ENCODE measurements around the gene HYPK. TPM values are rescaled to one million over a fixed set of nuclear protein-coding genes. Genes with fewer than 3 reads are reported as not detected.
"Not testable (repeated sequence)": the region's sequence is repeated elsewhere in the genome, so short reads cannot be mapped to it uniquely, and the experiment has no call there.

HYPK gene
- total RNA-seq, 1 donor from 2014 or later = 44.9 TPM

GRCh38 chr15:43808435-43808950 is 8.1 kb downstream of the HYPK start:
- Histone ChIP-seq H3K27ac (no peak overlapping the region), H3K36me3 (peaks cover 0 to 92% of the 10 kb centered on the region in 2 donors), H3K4me3 (no peak overlapping the region), H3K4me1 (no peaks in the 10 kb centered on the region), H3K27me3 (no peaks in the 10 kb centered on the region), H3K9me3 (no peaks in the 10 kb centered on the region)
- intact Hi-C loops (cut with DNase I) = no loop called here
- TF ChIP-seq, protein P1, sequence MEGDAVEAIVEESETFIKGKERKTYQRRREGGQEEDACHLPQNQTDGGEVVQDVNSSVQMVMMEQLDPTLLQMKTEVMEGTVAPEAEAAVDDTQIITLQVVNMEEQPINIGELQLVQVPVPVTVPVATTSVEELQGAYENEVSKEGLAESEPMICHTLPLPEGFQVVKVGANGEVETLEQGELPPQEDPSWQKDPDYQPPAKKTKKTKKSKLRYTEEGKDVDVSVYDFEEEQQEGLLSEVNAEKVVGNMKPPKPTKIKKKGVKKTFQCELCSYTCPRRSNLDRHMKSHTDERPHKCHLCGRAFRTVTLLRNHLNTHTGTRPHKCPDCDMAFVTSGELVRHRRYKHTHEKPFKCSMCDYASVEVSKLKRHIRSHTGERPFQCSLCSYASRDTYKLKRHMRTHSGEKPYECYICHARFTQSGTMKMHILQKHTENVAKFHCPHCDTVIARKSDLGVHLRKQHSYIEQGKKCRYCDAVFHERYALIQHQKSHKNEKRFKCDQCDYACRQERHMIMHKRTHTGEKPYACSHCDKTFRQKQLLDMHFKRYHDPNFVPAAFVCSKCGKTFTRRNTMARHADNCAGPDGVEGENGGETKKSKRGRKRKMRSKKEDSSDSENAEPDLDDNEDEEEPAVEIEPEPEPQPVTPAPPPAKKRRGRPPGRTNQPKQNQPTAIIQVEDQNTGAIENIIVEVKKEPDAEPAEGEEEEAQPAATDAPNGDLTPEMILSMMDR (IDR thresholded peaks at IDR 0.05) = no peak
- TF ChIP-seq POLR2AphosphoS5 (IDR thresholded peaks at IDR 0.05; ENCODE audit: insufficient read depth in 1 of 2, low read depth in 1 of 2) (no peak), POLR2A (IDR thresholded peaks at IDR 0.05) (no peak)
- DNase-seq (ENCODE audit: extremely low spot score in 2 of 2) = no peak

DNA sequence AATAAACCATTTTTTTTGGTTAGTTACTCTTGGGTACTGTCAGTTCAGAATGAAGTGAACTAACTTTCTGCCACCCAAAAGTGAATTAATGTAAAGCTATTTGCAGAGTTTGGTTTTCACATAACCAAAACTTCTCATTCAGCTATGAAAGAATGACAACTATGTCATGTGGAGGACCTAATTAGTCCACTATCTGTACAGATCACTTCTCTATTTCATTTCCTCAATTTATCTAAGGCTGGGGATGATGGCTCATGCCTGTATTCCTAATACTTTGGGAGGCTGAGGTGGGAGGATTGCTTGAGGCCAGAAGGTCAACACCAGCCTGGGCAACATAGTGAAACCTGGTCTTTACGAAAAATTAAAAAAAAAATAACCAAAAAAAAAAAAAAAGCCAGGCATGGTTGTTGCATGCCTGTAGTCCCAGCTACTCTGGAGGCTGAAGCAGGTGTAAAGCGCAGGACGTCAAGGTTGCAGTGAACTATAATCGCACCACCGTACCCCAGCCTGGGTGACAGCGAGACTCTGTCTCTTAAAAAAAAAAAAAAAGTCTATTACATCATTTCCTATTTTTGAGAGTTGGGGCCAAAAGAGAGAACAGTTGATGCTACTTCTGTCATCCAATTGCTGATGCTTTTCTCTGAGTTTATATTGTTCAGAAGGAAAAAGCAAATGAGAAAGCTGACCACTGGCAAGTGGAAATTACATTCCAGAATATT is 8.7 kb downstream of the HYPK start:
- peaks cover 0 to 95% of the 10 kb centered on the region in 2 donors for H3K36me3 ChIP-seq
- TF ChIP-seq, protein P1 (IDR thresholded peaks at IDR 0.05) = no peak
- TF ChIP-seq POLR2AphosphoS5 (IDR thresholded peaks at IDR 0.05; ENCODE audit: insufficient read depth in 1 of 2, low read depth in 1 of 2) = no peak
- no peak for TF ChIP-seq POLR2A (IDR thresholded peaks at IDR 0.05)
- no peak overlapping the region for H3K4me3 ChIP-seq
- H3K9me3 ChIP-seq = no peaks in the 10 kb centered on the region
- H3K4me1 ChIP-seq = no peaks in the 10 kb centered on the region
- no peaks in the 10 kb centered on the region for H3K27me3 ChIP-seq
- H3K27ac ChIP-seq = no peak overlapping the region
- intact Hi-C loops (cut with DNase I) = no loop called here
- no peak for DNase-seq (ENCODE audit: extremely low spot score in 2 of 2)

DNA sequence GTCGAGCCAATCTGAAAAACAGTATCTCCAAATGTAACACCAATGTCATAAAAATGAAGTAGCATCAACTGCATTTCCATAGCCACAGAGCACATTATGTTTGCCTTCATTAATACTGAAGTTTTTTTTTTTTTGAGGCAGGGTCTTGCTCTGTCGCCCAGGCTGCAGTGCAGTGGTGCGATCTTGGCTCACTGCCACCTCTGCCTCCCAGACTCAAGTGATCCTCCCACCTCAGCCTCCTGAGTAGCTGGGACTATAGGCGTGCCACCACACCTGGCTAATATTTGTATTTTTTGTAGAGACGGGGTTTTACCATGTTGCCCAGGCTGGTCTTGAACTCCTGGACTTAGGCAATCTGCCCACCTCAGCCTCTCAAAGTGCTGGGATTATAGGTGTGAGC is 14.7 kb downstream of the HYPK start:
- H3K27ac ChIP-seq; H3K9me3 ChIP-seq; H3K27me3 ChIP-seq; DNase-seq (ENCODE audit: extremely low spot score in 2 of 2); intact Hi-C loops (cut with DNase I); H3K4me1 ChIP-seq; H3K4me3 ChIP-seq: not testable (repeated sequence)
- peaks cover 0 to 73% of the 10 kb centered on the region in 2 donors for H3K36me3 ChIP-seq

DNA sequence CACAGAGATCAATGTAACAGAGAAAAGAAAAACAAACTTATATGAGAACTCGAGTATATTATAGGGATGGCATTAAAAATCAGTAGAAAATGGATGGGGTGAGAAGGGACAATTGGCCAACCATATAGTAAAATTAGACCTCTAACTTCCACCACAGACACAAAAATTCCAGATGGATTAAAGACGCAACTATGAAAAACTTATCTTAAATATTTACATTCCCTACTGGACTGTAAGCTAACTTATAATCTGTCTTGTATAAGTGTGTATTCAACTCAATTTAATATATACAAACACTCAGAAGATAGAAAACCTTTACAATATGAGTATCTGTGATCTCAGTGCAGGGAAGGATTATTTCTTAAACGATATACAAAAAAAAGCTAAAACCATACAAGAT is 21.1 kb downstream of the HYPK start:
- H3K4me1 ChIP-seq = peaks cover 39% of the 10 kb centered on the region
- TF ChIP-seq POLR2AphosphoS5 (IDR thresholded peaks at IDR 0.05; ENCODE audit: insufficient read depth in 1 of 2, low read depth in 1 of 2) = no peak
- TF ChIP-seq POLR2A (IDR thresholded peaks at IDR 0.05) = no peak
- TF ChIP-seq, protein P1 (IDR thresholded peaks at IDR 0.05) = no peak
- peaks cover 0 to 11% of the 10 kb centered on the region in 2 donors for H3K36me3 ChIP-seq
- no peaks in the 10 kb centered on the region for H3K27me3 ChIP-seq
- intact Hi-C loops (cut with DNase I) = no loop called here
- H3K4me3 ChIP-seq = no peak overlapping the region
- H3K27ac ChIP-seq = no peak overlapping the region
- no peak for DNase-seq (ENCODE audit: extremely low spot score in 2 of 2)
- no peaks in the 10 kb centered on the region for H3K9me3 ChIP-seq

GRCh38 chr15:43824302-43825246 is 24.2 kb downstream of the HYPK start, which contains the start of gene MFAP1:
Gene MFAP1, minus strand, starts transcription at chr15:43824690. Its CDS starts 121 bp downstream, at chr15:43824569.
- peaks cover 48% of the 10 kb centered on the region for H3K4me1 ChIP-seq
- DNase-seq (ENCODE audit: extremely low spot score in 2 of 2) = peak; percentile 97
- intact Hi-C loops (cut with DNase I) = no loop called here
- H3K4me3 ChIP-seq = peak within 1 kb of the TSS; percentile 73 to 88
- H3K27me3 ChIP-seq = no peaks in the 10 kb centered on the region
- peak within 1 kb of the TSS; percentile 88 for H3K27ac ChIP-seq
- TF ChIP-seq, protein P1 (IDR thresholded peaks at IDR 0.05) = no peak
- TF ChIP-seq POLR2AphosphoS5 (IDR thresholded peaks at IDR 0.05; ENCODE audit: insufficient read depth in 1 of 2, low read depth in 1 of 2) = peak; percentile 87 to 100
- TF ChIP-seq POLR2A (IDR thresholded peaks at IDR 0.05) = peak in 1 of 2 donors; percentile 62
- H3K36me3 ChIP-seq = no peaks in the 10 kb centered on the region
- H3K9me3 ChIP-seq = no peaks in the 10 kb centered on the region

GRCh38 chr15:43825305-43825704 is 24.9 kb downstream of the HYPK start:
- H3K9me3 ChIP-seq; intact Hi-C loops (cut with DNase I); DNase-seq (ENCODE audit: extremely low spot score in 2 of 2); H3K36me3 ChIP-seq; H3K27me3 ChIP-seq; H3K4me3 ChIP-seq: not testable (repeated sequence)
- Histone ChIP-seq H3K4me1 (peaks cover 48% of the 10 kb centered on the region), H3K27ac (peak overlapping the region; percentile 88)

Measured in vagina (tissue), 2 donors.